Jurkat, Clone E6-1 (cell line): ENCODE data around the gene CRTC1. TPM values are rescaled to one million over a fixed set of nuclear protein-coding genes. Genes with fewer than 3 reads are reported as not detected.

Experiments
- DNase-seq: peaks from one replicate; pipeline ENCODE4 v3.0.0-alpha.2; 2011; ENCODE audit warnings: low read depth, low spot score
- H3K4me3 ChIP-seq: 2 replicates; pipeline ENCODE4 v1.5.1; 2011; ENCODE audit warnings: mild to moderate bottlenecking, low read length, control low read depth, moderate library complexity
- polyA plus RNA-seq: library from polyadenylated mRNA; unstranded; fragments of >200 nt; gene quantifications from one replicate; pipeline ENCODE4 v1.2.1, GENCODE V29; 2012; ENCODE audit warnings: missing spikeins; ENCODE audit not compliant: insufficient read length, insufficient read depth

CRTC1 gene
- 12.7 TPM for polyA plus RNA-seq

- peak within 1 kb of the TSS; percentile 78 for H3K4me3 ChIP-seq
- DNase-seq: peak; percentile 70
These were observed at the start of gene CRTC1 for GRCh38 chr19:18683109-18683957. TSS of gene CRTC1 (plus strand) at chr19:18683680. CDS start at chr19:18683703, 23 bp downstream.

DNA sequence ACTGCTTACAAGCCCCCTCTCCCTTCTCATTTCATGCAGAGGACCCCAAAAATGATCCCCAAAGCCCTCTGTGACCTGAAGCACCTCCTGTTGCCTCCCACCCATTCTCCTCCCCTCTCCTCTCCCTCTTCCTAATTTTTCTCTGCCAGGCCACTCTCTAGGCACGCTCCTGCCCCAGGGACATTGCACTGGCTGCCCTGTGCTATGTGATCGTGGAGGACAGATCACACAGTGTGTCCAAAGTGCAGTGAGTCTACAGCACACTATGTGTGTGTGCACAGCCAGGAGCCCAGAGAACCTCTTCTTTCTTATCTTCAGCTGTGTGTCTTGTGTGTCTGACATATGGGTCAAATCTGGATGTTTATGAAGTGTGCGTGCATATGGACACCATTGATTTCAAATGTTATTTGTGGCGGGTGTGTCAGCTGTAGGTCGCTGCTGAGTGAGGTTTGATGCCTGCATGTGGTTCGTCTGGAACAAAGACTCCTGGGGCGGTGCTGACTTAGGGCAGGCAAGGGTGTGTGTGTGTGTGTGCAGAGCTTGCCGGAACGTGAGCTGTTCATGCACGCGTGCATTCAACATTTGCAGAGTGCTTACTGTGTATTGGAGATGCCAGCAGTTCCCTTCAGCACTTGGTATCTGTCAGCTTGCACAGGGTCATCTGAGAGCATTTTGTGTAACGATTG, 48.7 kb upstream of the CRTC1 start:
- no peak overlapping the region for H3K4me3 ChIP-seq
- DNase-seq: no peak

DNA sequence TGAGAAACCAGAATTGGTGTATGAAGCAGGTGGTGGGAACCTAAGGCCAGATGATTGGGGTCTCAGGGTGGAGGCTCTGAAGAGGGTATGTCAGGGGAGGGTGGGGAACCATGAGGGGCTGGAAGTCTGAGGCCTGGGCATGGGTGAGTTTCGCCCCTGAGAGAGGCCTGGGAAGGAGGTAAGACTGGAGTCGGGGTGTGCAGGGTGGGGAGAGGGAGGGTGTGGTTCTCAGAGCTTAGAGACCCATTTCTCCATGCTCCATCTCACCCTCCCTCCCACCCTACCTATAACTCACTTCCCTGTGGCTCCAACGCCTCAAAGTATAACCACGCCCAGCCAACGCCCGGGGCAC, 47.7 kb upstream of the CRTC1 start:
- H3K4me3 ChIP-seq: no peak overlapping the region

GRCh38 chr19:18636183-18636968, 47.1 kb upstream of the CRTC1 start:
- H3K4me3 ChIP-seq: peak overlapping the region; percentile 41
- DNase-seq: peak; percentile 96

More for the DNA sequence above, 47.7 kb upstream of the CRTC1 start:
- no peak for DNase-seq

- H3K4me3 ChIP-seq: peak within 1 kb of the TSS; percentile 91
- DNase-seq: no peak
These were observed 46.4 kb upstream of the CRTC1 start, which contains the start of gene KLHL26 for GRCh38 chr19:18636969-18637629. TSS of gene KLHL26 (plus strand) at chr19:18637028. CDS start at chr19:18637055, 27 bp downstream.

DNA sequence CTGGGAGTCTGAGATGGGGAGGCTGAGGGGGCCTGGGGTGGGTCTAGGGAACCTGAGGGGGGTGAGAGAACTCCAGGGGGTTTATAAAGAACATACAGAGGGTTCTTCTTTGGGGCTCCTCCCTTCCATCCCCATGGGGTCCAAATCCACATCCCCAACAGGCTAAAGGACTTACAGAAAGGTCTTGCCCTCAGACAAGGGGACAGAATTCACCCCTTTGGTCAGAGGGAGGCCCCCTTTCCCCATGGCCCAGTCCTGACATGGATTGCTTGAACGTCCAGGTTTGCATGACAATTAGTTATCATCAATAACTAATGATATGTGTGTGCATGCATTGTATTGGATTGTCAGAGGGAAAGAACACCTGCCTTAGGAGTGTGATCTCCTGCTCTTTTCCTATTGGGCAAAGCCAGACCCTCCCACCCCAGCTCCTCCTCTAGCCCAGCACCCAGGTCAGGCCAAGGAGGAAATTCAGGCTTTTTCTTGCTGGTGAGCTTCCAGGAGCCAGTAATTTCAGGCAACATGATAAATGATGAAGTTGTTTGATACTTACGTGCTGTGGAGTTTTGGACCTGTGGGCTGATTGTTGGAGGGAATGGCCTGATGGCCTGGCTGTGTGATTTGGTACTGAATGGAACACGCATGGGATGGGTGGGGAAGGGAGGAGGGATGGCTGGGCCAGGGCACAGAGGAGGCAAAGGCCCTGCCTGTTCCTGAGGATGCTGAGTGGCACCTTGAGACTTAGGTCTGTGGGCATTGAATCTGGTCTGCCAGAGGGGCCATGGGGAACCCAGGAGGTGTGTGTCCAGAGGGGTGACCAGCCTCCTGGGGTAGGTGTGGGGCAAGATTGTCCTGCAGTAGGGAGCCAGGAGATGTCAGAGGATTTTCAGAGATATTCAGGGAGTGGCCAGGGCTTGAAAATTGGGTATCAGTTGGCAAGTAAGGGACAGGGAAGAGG, 45.5 kb upstream of the CRTC1 start:
- DNase-seq: peak; percentile 21

DNA sequence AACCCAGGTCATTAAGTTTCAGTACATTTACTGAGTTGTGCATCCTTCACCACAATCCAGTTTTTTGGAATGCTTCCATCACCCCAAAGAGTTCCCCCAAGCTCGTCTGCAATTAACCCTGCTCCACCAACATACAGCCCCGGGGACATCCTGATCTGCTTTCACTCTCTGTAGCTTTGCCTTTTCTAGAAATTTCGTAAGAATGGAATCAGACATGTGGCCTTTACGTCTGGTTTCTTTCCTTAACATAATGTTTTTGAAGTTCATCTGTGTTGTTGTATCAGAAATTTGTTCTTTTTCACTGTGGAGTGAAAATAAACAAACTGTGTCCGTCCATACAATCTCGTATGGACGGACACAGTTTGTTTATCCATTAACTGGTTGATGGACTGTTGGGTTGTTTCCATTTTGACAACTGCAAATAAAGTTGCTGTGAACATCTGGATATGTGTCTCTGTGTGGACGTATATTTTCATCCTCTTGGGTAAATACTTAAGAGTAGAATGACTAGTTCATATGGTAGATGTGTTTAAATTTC, 43.7 kb upstream of the CRTC1 start:
- no peak overlapping the region for H3K4me3 ChIP-seq
- DNase-seq: no peak

More for the DNA sequence above, 45.5 kb upstream of the CRTC1 start:
- peak overlapping the region; percentile 91 for H3K4me3 ChIP-seq

DNA sequence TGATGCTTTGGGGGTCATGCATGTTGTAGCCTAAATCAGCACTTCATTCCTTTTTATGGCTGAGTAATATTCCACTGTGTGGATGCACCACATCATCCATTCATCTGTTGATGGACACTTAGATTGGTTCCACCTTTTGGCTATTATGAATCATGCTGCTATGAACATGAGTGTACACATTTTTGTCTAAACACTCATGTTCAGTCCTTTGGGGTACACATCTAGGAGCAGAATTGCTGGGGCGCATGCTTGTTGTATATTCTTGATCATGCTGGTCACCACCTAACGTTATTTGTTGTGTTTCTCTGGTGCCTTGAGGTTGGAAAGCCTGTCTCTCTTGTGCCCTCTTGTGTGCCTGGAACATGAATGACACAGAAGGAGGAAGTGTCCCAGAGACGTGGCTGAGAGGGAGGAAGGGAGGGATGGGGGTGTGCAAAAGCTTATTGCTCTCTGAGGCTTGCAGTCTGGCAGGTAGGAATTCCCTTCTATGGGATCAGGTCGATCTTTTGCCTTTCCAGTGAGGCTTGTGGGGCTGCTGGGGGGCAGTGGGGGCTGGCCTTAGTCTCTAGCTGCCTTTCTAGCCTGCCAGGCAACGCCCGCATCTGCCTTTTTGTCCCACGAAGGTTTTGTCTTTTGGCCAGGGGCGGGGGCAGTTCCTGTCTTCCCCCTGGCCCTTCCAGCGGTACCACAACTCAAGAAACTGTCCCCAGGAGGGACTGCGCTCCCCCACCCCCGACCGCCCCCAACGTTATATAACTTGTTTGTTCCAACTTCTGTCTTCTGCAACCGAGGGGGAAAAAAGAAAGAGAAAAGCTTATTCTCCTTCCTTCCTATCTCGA, 39.1 kb upstream of the CRTC1 start:
- DNase-seq: no peak
- H3K4me3 ChIP-seq: no peak overlapping the region

GRCh38 chr19:18645035-18645511, 38.4 kb upstream of the CRTC1 start:
- H3K4me3 ChIP-seq: no peak overlapping the region
- DNase-seq: no peak

GRCh38 chr19:18646535-18647370, 36.7 kb upstream of the CRTC1 start:
- no peak for DNase-seq
- H3K4me3 ChIP-seq: no peak overlapping the region

- no peak overlapping the region for H3K4me3 ChIP-seq
- DNase-seq: no peak
These were observed 36.1 kb upstream of the CRTC1 start for GRCh38 chr19:18647371-18647767.

DNA sequence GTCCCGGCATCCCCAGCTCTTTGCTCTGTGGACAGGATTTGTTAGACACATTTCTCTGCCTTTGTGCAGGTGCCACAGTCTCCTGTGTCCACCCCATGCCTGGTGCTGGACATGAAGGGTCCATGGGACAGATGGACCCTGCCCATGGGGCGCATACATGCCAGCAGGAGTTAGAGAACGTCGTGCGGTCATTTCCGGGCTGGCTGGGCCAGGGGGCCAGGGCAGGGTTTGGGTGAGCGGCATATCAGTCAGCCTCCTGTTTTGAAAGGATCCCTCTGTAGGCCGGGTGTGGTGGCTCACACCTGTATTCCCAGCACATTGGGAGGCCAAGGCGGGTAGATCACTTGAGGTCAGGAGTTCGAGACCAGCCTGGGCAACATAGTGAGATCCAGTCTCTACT, 35.7 kb upstream of the CRTC1 start:
- no peak overlapping the region for H3K4me3 ChIP-seq
- no peak for DNase-seq

DNA sequence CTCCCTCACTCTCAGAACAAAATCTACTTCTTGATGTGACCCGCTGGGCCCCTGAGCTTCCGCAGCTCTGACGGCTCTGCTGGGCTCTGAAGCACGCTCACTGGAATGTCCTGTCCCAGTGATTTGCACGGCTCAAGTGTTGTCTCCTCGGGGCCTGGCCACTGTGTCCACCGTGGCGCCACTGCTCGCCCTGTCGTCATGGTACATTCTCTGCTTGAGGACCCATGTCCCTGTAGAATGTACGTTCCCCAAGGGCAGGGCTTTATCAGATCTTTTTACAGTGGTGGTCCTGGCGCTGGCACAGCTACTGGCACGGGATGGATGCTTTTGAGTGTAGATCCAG, 34.5 kb upstream of the CRTC1 start:
- DNase-seq: no peak
- no peak overlapping the region for H3K4me3 ChIP-seq

GRCh38 chr19:18649371-18650020, 34.0 kb upstream of the CRTC1 start:
- DNase-seq: no peak
- H3K4me3 ChIP-seq: no peak overlapping the region

- H3K4me3 ChIP-seq: no peak overlapping the region
- DNase-seq: no peak
These were observed 33.5 kb upstream of the CRTC1 start for GRCh38 chr19:18650021-18650390.
